Measurements from ENCODE around the gene SNCA.

SNCA gene

GRCh38 chr4:89773805-89774204 lies 63.2 kb downstream of the SNCA start:
- TF ChIP-seq CTCF (IDR thresholded peaks at IDR 0.05; ENCODE audit: low read depth, low read length) (no peak), MYC (IDR thresholded peaks at IDR 0.05; ENCODE audit: low read depth, low read length) (no peak), POLR2A (IDR thresholded peaks at IDR 0.05; ENCODE audit: extremely low read depth, insufficient read length) (no peak), MAX (IDR thresholded peaks at IDR 0.05; ENCODE audit: low read depth, low read length) (no peak)
- H3K4me3 ChIP-seq (ENCODE audit: low read depth, low read length) = no peak overlapping the region
- DNase-seq (ENCODE audit: low read depth) = no peak

GRCh38 chr4:89769856-89770255 lies 67.1 kb downstream of the SNCA start:
- TF ChIP-seq MAX (IDR thresholded peaks at IDR 0.05; ENCODE audit: low read depth, low read length) = no peak
- no peak for TF ChIP-seq CTCF (IDR thresholded peaks at IDR 0.05; ENCODE audit: low read depth, low read length)
- no peak overlapping the region for H3K4me3 ChIP-seq (ENCODE audit: low read depth, low read length)
- DNase-seq (ENCODE audit: low read depth) = no peak

- no peak overlapping the region for H3K4me3 ChIP-seq (ENCODE audit: low read depth, low read length)
- DNase-seq (ENCODE audit: low read depth) = no peak
- no peak for TF ChIP-seq POLR2A (IDR thresholded peaks at IDR 0.05; ENCODE audit: extremely low read depth, insufficient read length)
- TF ChIP-seq MYC (IDR thresholded peaks at IDR 0.05; ENCODE audit: low read depth, low read length) = no peak
- no peak for TF ChIP-seq CTCF (IDR thresholded peaks at IDR 0.05; ENCODE audit: low read depth, low read length)
- TF ChIP-seq MAX (IDR thresholded peaks at IDR 0.05; ENCODE audit: low read depth, low read length) = no peak
Observed at GRCh38 chr4:89767924-89768323, 69.0 kb downstream of the SNCA start.

GRCh38 chr4:89765966-89766365 lies 71.0 kb downstream of the SNCA start:
- no peak for DNase-seq (ENCODE audit: low read depth)
- H3K4me3 ChIP-seq (ENCODE audit: low read depth, low read length) = no peak overlapping the region
- no peak for TF ChIP-seq MAX (IDR thresholded peaks at IDR 0.05; ENCODE audit: low read depth, low read length)
- no peak for TF ChIP-seq MYC (IDR thresholded peaks at IDR 0.05; ENCODE audit: low read depth, low read length)
- TF ChIP-seq CTCF (IDR thresholded peaks at IDR 0.05; ENCODE audit: low read depth, low read length) = no peak
- TF ChIP-seq POLR2A (IDR thresholded peaks at IDR 0.05; ENCODE audit: extremely low read depth, insufficient read length) = no peak

- no peak for DNase-seq (ENCODE audit: low read depth)
- TF ChIP-seq MAX (IDR thresholded peaks at IDR 0.05; ENCODE audit: low read depth, low read length) (no peak), MYC (IDR thresholded peaks at IDR 0.05; ENCODE audit: low read depth, low read length) (no peak), CTCF (IDR thresholded peaks at IDR 0.05; ENCODE audit: low read depth, low read length) (no peak), POLR2A (IDR thresholded peaks at IDR 0.05; ENCODE audit: extremely low read depth, insufficient read length) (no peak)
- no peak overlapping the region for H3K4me3 ChIP-seq (ENCODE audit: low read depth, low read length)
Observed at GRCh38 chr4:89765528-89765927, 71.4 kb downstream of the SNCA start.

GRCh38 chr4:89762311-89762710 lies 74.7 kb downstream of the SNCA start:
- H3K4me3 ChIP-seq (ENCODE audit: low read depth, low read length) = no peak overlapping the region
- DNase-seq (ENCODE audit: low read depth) = no peak
- TF ChIP-seq CTCF (IDR thresholded peaks at IDR 0.05; ENCODE audit: low read depth, low read length) = no peak
- no peak for TF ChIP-seq MAX (IDR thresholded peaks at IDR 0.05; ENCODE audit: low read depth, low read length)
- TF ChIP-seq MYC (IDR thresholded peaks at IDR 0.05; ENCODE audit: low read depth, low read length) = no peak
- TF ChIP-seq POLR2A (IDR thresholded peaks at IDR 0.05; ENCODE audit: extremely low read depth, insufficient read length) = no peak

Data from NB4 (cell line).